IMR-90 (cell line): ENCODE data around the gene ADAM30.

Source experiments
- BHLHE40 ChIP-seq: fragments of 150-350 bp; IDR thresholded peaks from 2 replicates; pipeline ENCODE4 v1.6.1; 2016; ENCODE audit warnings: mild to moderate bottlenecking, low read depth, low read length
- CEBPB ChIP-seq: IDR thresholded peaks from 2 replicates; pipeline ENCODE4 v1.6.1; 2012; ENCODE audit warnings: low read depth, low read length, improper control_type of control experiment
- MXI1 ChIP-seq: IDR thresholded peaks from 2 replicates; pipeline ENCODE4 v1.6.1; 2012; ENCODE audit warnings: low read depth, mild to moderate bottlenecking, low read length, moderate library complexity, borderline replicate concordance
- POLR2A ChIP-seq: IDR thresholded peaks from 2 replicates; pipeline ENCODE4 v1.6.1; 2012; ENCODE audit warnings: mild to moderate bottlenecking, low read depth, low read length
- SMC3 ChIP-seq: fragments of 150-350 bp; IDR thresholded peaks from 2 replicates; pipeline ENCODE4 v1.6.1; 2016; ENCODE audit warnings: low read depth, mild to moderate bottlenecking, antibody characterized with exemption, low read length, moderate library complexity
- TF ChIP-seq, protein P1 (sequence below): conservative IDR thresholded peaks from 2 replicates; pipeline ENCODE4 v1.5.1; 2012; ENCODE audit warnings: mild to moderate bottlenecking, low read depth, low read length, improper control_type of control experiment

GRCh38 chr1:119874186-119874585 is 22.1 kb downstream of the ADAM30 start:
- TF ChIP-seq, protein P1, sequence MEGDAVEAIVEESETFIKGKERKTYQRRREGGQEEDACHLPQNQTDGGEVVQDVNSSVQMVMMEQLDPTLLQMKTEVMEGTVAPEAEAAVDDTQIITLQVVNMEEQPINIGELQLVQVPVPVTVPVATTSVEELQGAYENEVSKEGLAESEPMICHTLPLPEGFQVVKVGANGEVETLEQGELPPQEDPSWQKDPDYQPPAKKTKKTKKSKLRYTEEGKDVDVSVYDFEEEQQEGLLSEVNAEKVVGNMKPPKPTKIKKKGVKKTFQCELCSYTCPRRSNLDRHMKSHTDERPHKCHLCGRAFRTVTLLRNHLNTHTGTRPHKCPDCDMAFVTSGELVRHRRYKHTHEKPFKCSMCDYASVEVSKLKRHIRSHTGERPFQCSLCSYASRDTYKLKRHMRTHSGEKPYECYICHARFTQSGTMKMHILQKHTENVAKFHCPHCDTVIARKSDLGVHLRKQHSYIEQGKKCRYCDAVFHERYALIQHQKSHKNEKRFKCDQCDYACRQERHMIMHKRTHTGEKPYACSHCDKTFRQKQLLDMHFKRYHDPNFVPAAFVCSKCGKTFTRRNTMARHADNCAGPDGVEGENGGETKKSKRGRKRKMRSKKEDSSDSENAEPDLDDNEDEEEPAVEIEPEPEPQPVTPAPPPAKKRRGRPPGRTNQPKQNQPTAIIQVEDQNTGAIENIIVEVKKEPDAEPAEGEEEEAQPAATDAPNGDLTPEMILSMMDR, result no peak
- TF ChIP-seq CEBPB, result no peak
- no peak for TF ChIP-seq BHLHE40
- no peak for TF ChIP-seq POLR2A
- TF ChIP-seq MXI1, result no peak
- no peak for TF ChIP-seq SMC3
